ENCODE data around the gene MUC5B. TPM values are rescaled to one million over a fixed set of nuclear protein-coding genes. Genes with fewer than 3 reads are reported as not detected.

MUC5B gene
- total and polyA plus RNA-seq, 4 donors = 0.25 TPM; not detected in 3

- H3K4me3 ChIP-seq (ENCODE audit: low read length in 2 of 2) = no peak overlapping the region
- H3K27ac ChIP-seq (ENCODE audit: low read depth in 1 of 2, low read length in 2 of 2) = no peak overlapping the region
- 65 to 68% methylated on average over 17 of the region's 17 CpGs for WGBS, 2 donors
- no peaks in the 10 kb centered on the region for H3K27me3 ChIP-seq (ENCODE audit: control insufficient read depth in 1 of 2, insufficient read depth in 2 of 2, low read length in 1 of 2)
- peak in 1 of 2 donors; percentile 60 for DNase-seq
- H3K4me1 ChIP-seq (ENCODE audit: control insufficient read depth in 1 of 2, insufficient read depth in 2 of 2, low read length in 2 of 2) = no peaks in the 10 kb centered on the region
- no peaks in the 10 kb centered on the region for H3K36me3 ChIP-seq (ENCODE audit: control insufficient read depth in 1 of 2, insufficient read depth in 2 of 2, low read length in 1 of 2)
- ATAC-seq (ENCODE audit: low FRiP score) = no peak
- no peaks in the 10 kb centered on the region for H3K9me3 ChIP-seq (ENCODE audit: control insufficient read depth, low read length)
- intact Hi-C loops (cut with DNase I) = loop anchor here in 1 of 2 donors (5.0 kb wide), 1 partner anchor 35 kb away; no protein-coding TSS in a partner anchor
Measured at GRCh38 chr11:1302461-1303125, 79.7 kb downstream of the MUC5B start.

GRCh38 chr11:1303126-1303821 is 80.4 kb downstream of the MUC5B start:
- Histone ChIP-seq H3K27ac (ENCODE audit: low read depth in 1 of 2, low read length in 2 of 2) (no peak overlapping the region), H3K4me3 (ENCODE audit: low read length in 2 of 2) (no peak overlapping the region), H3K9me3 (ENCODE audit: control insufficient read depth, low read length) (no peaks in the 10 kb centered on the region), H3K4me1 (ENCODE audit: control insufficient read depth in 1 of 2, insufficient read depth in 2 of 2, low read length in 2 of 2) (no peaks in the 10 kb centered on the region), H3K36me3 (ENCODE audit: control insufficient read depth in 1 of 2, insufficient read depth in 2 of 2, low read length in 1 of 2) (no peaks in the 10 kb centered on the region), H3K27me3 (ENCODE audit: control insufficient read depth in 1 of 2, insufficient read depth in 2 of 2, low read length in 1 of 2) (no peaks in the 10 kb centered on the region)
- peak in 1 of 2 donors; percentile 78 for DNase-seq
- WGBS, 2 donors = 88 to 89% methylated on average over 25 of the region's 25 CpGs
- no peak for ATAC-seq (ENCODE audit: low FRiP score)
- intact Hi-C loops (cut with DNase I) = loop anchor here in 1 of 2 donors (5.0 kb wide), 1 partner anchor 34 kb away; no protein-coding TSS in a partner anchor

GRCh38 chr11:1303973-1304372 is 81.1 kb downstream of the MUC5B start:
- Histone ChIP-seq H3K27ac (ENCODE audit: low read depth in 1 of 2, low read length in 2 of 2) (no peak overlapping the region), H3K27me3 (ENCODE audit: control insufficient read depth in 1 of 2, insufficient read depth in 2 of 2, low read length in 1 of 2) (no peaks in the 10 kb centered on the region), H3K4me1 (ENCODE audit: control insufficient read depth in 1 of 2, insufficient read depth in 2 of 2, low read length in 2 of 2) (no peaks in the 10 kb centered on the region), H3K9me3 (ENCODE audit: control insufficient read depth, low read length) (no peaks in the 10 kb centered on the region), H3K4me3 (ENCODE audit: low read length in 2 of 2) (no peak overlapping the region), H3K36me3 (ENCODE audit: control insufficient read depth in 1 of 2, insufficient read depth in 2 of 2, low read length in 1 of 2) (no peaks in the 10 kb centered on the region)
- DNase-seq (peak in 1 of 2 donors; percentile 73), ATAC-seq (ENCODE audit: low FRiP score) (no peak)
- 23 to 25% methylated on average over 10 of the region's 10 CpGs for WGBS, 2 donors
- intact Hi-C loops (cut with DNase I) = loop anchor here in 1 of 2 donors (5.0 kb wide), 1 partner anchor 33 kb away; no protein-coding TSS in a partner anchor

- WGBS, 2 donors = 51 to 58% methylated on average over 14 of the region's 14 CpGs
- Histone ChIP-seq H3K27ac (ENCODE audit: low read depth in 1 of 2, low read length in 2 of 2) (no peak overlapping the region), H3K27me3 (ENCODE audit: control insufficient read depth in 1 of 2, insufficient read depth in 2 of 2, low read length in 1 of 2) (no peaks in the 10 kb centered on the region), H3K4me1 (ENCODE audit: control insufficient read depth in 1 of 2, insufficient read depth in 2 of 2, low read length in 2 of 2) (no peaks in the 10 kb centered on the region), H3K9me3 (ENCODE audit: control insufficient read depth, low read length) (no peaks in the 10 kb centered on the region), H3K4me3 (ENCODE audit: low read length in 2 of 2) (no peak overlapping the region), H3K36me3 (ENCODE audit: control insufficient read depth in 1 of 2, insufficient read depth in 2 of 2, low read length in 1 of 2) (no peaks in the 10 kb centered on the region)
- ATAC-seq (ENCODE audit: low FRiP score) (no peak), DNase-seq (no peak)
- intact Hi-C loops (cut with DNase I) = loop anchor here in 1 of 2 donors (5.0 kb wide), 1 partner anchor 33 kb away; no protein-coding TSS in a partner anchor
Measured at GRCh38 chr11:1304380-1304779, 81.5 kb downstream of the MUC5B start.

- Histone ChIP-seq H3K4me1 (ENCODE audit: control insufficient read depth in 1 of 2, insufficient read depth in 2 of 2, low read length in 2 of 2) (no peaks in the 10 kb centered on the region), H3K9me3 (ENCODE audit: control insufficient read depth, low read length) (no peaks in the 10 kb centered on the region), H3K27ac (ENCODE audit: low read depth in 1 of 2, low read length in 2 of 2) (no peak overlapping the region), H3K4me3 (ENCODE audit: low read length in 2 of 2) (no peak overlapping the region), H3K36me3 (ENCODE audit: control insufficient read depth in 1 of 2, insufficient read depth in 2 of 2, low read length in 1 of 2) (no peaks in the 10 kb centered on the region), H3K27me3 (ENCODE audit: control insufficient read depth in 1 of 2, insufficient read depth in 2 of 2, low read length in 1 of 2) (no peaks in the 10 kb centered on the region)
- no peak for ATAC-seq (ENCODE audit: low FRiP score)
- no peak for DNase-seq
- intact Hi-C loops (cut with DNase I) = loop anchor here in 1 of 2 donors (5.0 kb wide), 1 partner anchor 43 kb away; no protein-coding TSS in a partner anchor
- WGBS, 2 donors = 89 to 93% methylated on average over 13 of the region's 13 CpGs
Measured at GRCh38 chr11:1305063-1305495, 82.2 kb downstream of the MUC5B start.

GRCh38 chr11:1305501-1306056 is 82.7 kb downstream of the MUC5B start:
- ATAC-seq (ENCODE audit: low FRiP score) (no peak), DNase-seq (peak in 1 of 2 donors; percentile 70)
- Histone ChIP-seq H3K36me3 (ENCODE audit: control insufficient read depth in 1 of 2, insufficient read depth in 2 of 2, low read length in 1 of 2) (no peaks in the 10 kb centered on the region), H3K27me3 (ENCODE audit: control insufficient read depth in 1 of 2, insufficient read depth in 2 of 2, low read length in 1 of 2) (no peaks in the 10 kb centered on the region), H3K9me3 (ENCODE audit: control insufficient read depth, low read length) (no peaks in the 10 kb centered on the region), H3K4me3 (ENCODE audit: low read length in 2 of 2) (no peak overlapping the region), H3K4me1 (ENCODE audit: control insufficient read depth in 1 of 2, insufficient read depth in 2 of 2, low read length in 2 of 2) (no peaks in the 10 kb centered on the region), H3K27ac (ENCODE audit: low read depth in 1 of 2, low read length in 2 of 2) (no peak overlapping the region)
- 93 to 94% methylated on average over 27 of the region's 27 CpGs for WGBS, 2 donors
- intact Hi-C loops (cut with DNase I) = loop anchor here in 1 of 2 donors (5.0 kb wide), 1 partner anchor 43 kb away; no protein-coding TSS in a partner anchor

GRCh38 chr11:1306186-1307162 is 83.6 kb downstream of the MUC5B start:
- Histone ChIP-seq H3K4me3 (ENCODE audit: low read length in 2 of 2) (no peak overlapping the region), H3K4me1 (ENCODE audit: control insufficient read depth in 1 of 2, insufficient read depth in 2 of 2, low read length in 2 of 2) (no peaks in the 10 kb centered on the region), H3K27ac (ENCODE audit: low read depth in 1 of 2, low read length in 2 of 2) (no peak overlapping the region), H3K9me3 (ENCODE audit: control insufficient read depth, low read length) (no peaks in the 10 kb centered on the region), H3K27me3 (ENCODE audit: control insufficient read depth in 1 of 2, insufficient read depth in 2 of 2, low read length in 1 of 2) (no peaks in the 10 kb centered on the region), H3K36me3 (ENCODE audit: control insufficient read depth in 1 of 2, insufficient read depth in 2 of 2, low read length in 1 of 2) (no peaks in the 10 kb centered on the region)
- ATAC-seq (ENCODE audit: low FRiP score) = no peak
- WGBS, 2 donors = 89 to 92% methylated on average over 29 to 30 of the region's 30 CpGs
- intact Hi-C loops (cut with DNase I) = loop anchor here in 1 of 2 donors (5.0 kb wide), 1 partner anchor 44 kb away; no protein-coding TSS in a partner anchor
- peak in 1 of 2 donors; percentile 68 for DNase-seq

All from aorta (tissue), 5 donors.